HG03354 (cell line): ENCODE results near the gene PURA.
"Not testable (repeated sequence)": the region's sequence is repeated elsewhere in the genome, so short reads cannot be mapped to it uniquely, and the experiment has no call there.

ENCODE experiments used
- ATAC-seq: cut with Tn5 transposase; IDR thresholded peaks from one replicate; pipeline ENCODE4 v1.9.1; 2021; ENCODE audit warnings: mild to moderate bottlenecking; ENCODE audit not compliant: unreplicated experiment, poor library complexity, severe bottlenecking

PURA gene

GRCh38 chr5:140153905-140154304 lies 40.0 kb downstream of the PURA start:
- ATAC-seq = no peak

- not testable (repeated sequence) for ATAC-seq
Observed at GRCh38 chr5:140154710-140155381, 40.9 kb downstream of the PURA start.

DNA sequence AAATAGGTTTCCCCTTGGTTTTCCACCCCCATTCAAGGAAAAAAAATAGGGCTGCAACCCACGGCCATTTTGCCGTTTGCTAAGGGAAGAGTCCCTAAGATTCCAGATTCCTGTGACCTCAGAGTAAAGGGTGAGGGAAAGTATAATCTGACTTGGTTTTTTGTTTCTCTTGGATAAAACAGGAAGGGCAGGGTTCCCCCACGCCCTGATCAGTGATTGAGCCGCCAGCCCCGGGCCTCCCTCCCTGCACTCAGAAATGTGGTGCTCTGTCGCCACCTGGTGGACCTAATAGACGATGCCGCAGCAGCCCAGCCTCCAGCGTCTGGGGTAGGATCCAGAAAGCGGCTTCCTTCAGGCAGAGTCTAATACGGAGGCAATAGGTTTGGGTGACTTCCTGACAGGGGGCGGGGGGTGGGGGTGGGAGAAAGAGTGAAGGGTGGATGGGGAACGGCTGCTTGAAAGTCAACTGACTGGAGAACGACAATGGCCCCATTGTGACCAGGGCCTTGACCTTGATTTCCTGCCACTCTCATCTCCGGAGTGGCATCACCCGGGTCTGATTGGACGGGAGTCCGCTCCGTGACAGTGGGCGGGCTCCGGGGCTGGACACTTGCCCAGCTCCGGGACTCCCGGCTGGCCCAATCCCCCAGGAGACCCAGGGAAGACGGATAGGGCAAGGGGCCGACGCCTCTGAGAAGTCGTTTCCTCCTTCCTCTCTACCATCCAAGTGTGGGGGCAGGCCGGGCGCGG lies 43.3 kb downstream of the PURA start:
- ATAC-seq = peak; percentile 96

DNA sequence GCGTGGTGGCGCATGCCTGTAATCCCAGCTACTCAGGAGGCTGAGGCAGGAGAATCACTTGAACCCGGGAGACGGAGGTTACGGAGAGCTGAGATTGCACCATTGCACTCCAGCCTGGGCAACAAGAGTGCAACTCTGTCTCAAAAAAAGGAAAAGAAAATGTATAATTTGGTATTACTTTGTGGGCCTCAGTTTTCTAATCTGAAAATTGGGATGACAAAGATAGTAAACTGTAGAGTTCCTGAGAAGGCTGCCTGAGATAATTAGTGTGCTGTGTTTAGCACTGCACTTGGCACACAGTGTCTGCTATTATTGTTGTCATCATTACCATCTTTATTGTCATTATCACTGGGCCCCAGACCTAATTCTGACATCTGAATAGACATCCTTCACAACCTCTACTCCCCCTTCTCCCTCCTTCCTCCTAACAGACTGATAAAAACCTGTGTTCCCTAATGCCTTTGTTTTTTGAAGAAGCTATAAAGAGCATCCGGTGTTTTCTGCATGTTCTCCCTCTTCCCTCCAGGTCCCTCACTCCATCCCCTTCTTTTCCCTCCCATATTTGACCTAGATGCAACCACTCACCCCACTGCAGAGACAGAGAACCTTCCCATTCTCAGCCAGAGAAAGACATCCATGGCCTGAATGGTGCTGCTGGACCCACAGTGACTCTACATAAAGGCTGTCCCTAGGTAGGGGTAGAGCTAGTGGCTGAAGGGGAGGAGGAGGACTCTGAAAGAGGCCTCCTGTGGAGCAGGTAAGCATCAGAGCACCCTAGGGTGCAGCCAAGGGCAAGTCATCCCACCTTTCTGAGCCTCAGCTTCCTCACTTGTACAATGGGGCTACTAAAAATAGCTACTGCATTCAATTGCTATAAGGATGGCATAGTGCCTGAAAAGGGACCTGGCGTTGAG lies 45.4 kb downstream of the PURA start:
- no peak for ATAC-seq

DNA sequence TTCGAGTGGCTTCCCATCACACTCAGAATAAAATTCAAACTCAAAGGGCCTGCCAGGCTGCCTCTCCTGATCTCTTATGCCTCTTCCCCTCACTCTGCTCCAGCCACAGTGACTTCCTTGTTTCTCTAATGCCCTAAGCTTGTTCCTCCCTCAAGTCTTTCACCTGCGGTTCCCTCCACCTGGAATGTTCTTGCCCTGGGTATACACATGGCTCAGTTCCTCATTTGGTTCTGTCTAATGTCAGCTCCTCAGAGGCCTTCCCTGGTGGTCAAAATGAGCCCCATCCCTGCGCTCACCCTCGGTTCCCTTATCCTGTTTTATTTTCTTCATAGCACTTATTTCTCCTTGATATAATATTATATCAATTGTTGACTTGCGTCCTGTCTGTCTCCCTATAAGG lies 48.4 kb downstream of the PURA start:
- ATAC-seq = no peak

DNA sequence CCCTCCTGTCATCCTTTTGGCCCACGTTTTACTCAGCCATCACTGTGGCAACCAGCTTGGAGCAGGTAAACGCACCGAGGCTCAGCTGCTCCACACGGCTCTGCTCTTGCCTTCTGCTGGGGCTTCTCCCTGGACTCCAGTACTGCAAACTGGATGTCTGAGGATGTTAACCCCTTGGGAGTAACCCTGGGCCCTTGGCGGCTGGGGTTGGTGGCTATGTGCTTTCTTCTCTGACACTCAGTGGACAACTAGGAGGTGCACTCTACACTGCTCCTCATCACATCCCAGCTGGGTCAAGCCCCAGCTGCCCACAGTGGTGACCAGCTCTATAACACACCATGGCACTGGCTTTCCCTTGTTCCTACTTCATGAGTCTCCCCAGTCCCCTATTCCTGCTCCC lies 48.9 kb downstream of the PURA start:
- no peak for ATAC-seq

- ATAC-seq = no peak
Observed at GRCh38 chr5:140165101-140165922, 51.4 kb downstream of the PURA start.

GRCh38 chr5:140165923-140166270 lies 52.0 kb downstream of the PURA start:
- ATAC-seq = no peak

GRCh38 chr5:140166911-140167310 lies 53.0 kb downstream of the PURA start:
- ATAC-seq = no peak

- no peak for ATAC-seq
Observed at GRCh38 chr5:140168371-140168770, 54.5 kb downstream of the PURA start.

- ATAC-seq = no peak
Observed at GRCh38 chr5:140169410-140169809, 55.5 kb downstream of the PURA start.

GRCh38 chr5:140172483-140172882 lies 58.6 kb downstream of the PURA start:
- no peak for ATAC-seq

DNA sequence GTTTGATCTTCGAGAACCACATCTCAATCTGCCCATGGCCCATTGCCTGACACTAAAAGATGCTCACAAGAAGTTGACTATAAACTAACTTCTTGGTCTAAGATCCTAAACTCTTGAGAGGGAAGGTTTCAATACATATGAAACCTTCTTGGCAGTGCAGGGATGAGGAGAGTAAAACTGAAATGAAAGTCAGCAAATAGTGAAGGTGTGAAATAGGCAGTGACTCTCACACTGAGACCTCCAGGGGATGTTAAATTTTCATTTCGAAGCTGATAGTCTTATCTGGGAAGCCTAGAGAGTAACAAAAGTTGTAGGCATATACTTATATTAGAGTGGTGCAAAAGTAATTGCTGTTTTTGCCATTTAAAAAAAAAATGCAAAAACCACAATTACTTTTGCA lies 60.1 kb downstream of the PURA start:
- no peak for ATAC-seq

DNA sequence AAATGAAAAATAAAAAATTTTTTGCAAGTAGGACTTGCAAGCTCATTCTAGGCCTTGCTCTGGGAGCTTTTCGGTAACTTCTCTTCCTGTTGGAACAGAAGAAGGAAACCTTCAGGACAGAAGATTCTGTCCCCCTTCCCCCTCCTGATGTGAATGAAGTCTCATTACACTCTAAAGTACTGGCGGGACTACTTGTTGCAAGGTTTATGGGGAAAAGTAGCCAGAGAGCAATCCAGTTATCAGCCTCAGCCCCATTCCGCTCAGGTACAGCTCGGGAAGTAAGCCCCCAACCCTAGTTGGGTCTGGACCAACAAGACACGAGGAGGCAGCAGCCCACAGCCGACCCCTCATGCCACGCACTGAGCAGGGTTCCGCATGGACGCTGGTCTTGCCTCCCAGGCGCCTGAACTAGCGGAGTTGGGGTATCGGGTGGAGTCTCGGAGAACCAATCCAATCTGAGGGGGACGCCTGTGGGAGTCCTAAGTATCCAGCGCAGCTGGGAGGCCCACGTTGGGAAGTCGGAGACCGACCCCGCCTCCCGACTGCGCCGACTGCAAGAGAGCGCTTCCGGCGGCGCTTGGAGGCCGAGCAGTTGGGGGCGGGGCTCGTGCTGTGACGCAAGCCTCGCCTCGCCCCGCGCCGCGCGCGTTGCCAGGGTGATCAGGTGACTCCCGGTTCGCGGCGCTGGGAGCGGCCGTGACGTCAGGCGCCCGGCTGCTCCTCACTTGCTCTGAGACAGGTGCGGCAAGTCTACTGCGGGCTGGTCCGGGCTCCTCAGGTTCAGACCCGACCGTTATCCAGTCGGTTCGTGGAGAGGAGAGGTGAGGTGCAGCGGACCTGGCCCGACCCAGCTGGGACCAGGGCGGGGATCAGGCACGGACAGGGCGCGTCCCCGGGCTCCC lies 60.8 kb downstream of the PURA start, which contains the start of gene CYSTM1:
TSS of gene CYSTM1 (plus strand) at position 724 of the 902 bp plus-strand sequence. CDS start 19,278 bp downstream, outside the sequence.
- ATAC-seq = peak; percentile 94
